ENCODE measurements around the gene MAPK8IP3.

MAPK8IP3 gene

GRCh38 chr16:1787322-1788094, 81.5 kb downstream of the MAPK8IP3 start:
- DNase-seq (ENCODE audit: low read depth) = no peak
- in situ Hi-C loops (cut with HindIII; ENCODE audit: low sequenced_read_pairs) = no loop called here
- no peak for TF ChIP-seq CTCF (IDR thresholded peaks at IDR 0.05; ENCODE audit: low read depth, low read length, missing control alignments)
- no peak overlapping the region for H3K4me3 ChIP-seq (ENCODE audit: low read depth, low read length)

- TF ChIP-seq CTCF (IDR thresholded peaks at IDR 0.05; ENCODE audit: low read depth, low read length, missing control alignments) = no peak
- in situ Hi-C loops (cut with HindIII; ENCODE audit: low sequenced_read_pairs) = no loop called here
- H3K4me3 ChIP-seq (ENCODE audit: low read depth, low read length) = no peak overlapping the region
- no peak for DNase-seq (ENCODE audit: low read depth)
Measured at GRCh38 chr16:1788095-1788707, 82.2 kb downstream of the MAPK8IP3 start.

GRCh38 chr16:1788708-1789100, 82.7 kb downstream of the MAPK8IP3 start:
- TF ChIP-seq CTCF (IDR thresholded peaks at IDR 0.05; ENCODE audit: low read depth, low read length, missing control alignments) = no peak
- no peak for DNase-seq (ENCODE audit: low read depth)
- H3K4me3 ChIP-seq (ENCODE audit: low read depth, low read length) = no peak overlapping the region
- in situ Hi-C loops (cut with HindIII; ENCODE audit: low sequenced_read_pairs) = no loop called here

- TF ChIP-seq CTCF (IDR thresholded peaks at IDR 0.05; ENCODE audit: low read depth, low read length, missing control alignments) = no peak
- H3K4me3 ChIP-seq (ENCODE audit: low read depth, low read length) = no peak overlapping the region
- in situ Hi-C loops (cut with HindIII; ENCODE audit: low sequenced_read_pairs) = no loop called here
- no peak for DNase-seq (ENCODE audit: low read depth)
Measured at GRCh38 chr16:1789643-1790045, 83.6 kb downstream of the MAPK8IP3 start.

GRCh38 chr16:1790261-1790610, 84.2 kb downstream of the MAPK8IP3 start:
- no peak overlapping the region for H3K4me3 ChIP-seq (ENCODE audit: low read depth, low read length)

GRCh38 chr16:1790611-1791255, 84.7 kb downstream of the MAPK8IP3 start:
- in situ Hi-C loops (cut with HindIII; ENCODE audit: low sequenced_read_pairs) = no loop called here
- no peak overlapping the region for H3K4me3 ChIP-seq (ENCODE audit: low read depth, low read length)
- no peak for DNase-seq (ENCODE audit: low read depth)
- TF ChIP-seq CTCF (IDR thresholded peaks at IDR 0.05; ENCODE audit: low read depth, low read length, missing control alignments) = no peak

More at GRCh38 chr16:1790261-1790610, 84.2 kb downstream of the MAPK8IP3 start:
- DNase-seq (ENCODE audit: low read depth) = no peak
- in situ Hi-C loops (cut with HindIII; ENCODE audit: low sequenced_read_pairs) = no loop called here
- TF ChIP-seq CTCF (IDR thresholded peaks at IDR 0.05; ENCODE audit: low read depth, low read length, missing control alignments) = no peak
